ENCODE data around the gene KRTAP4-4.
"Not testable (repeated sequence)": the region's sequence is repeated elsewhere in the genome, so short reads cannot be mapped to it uniquely, and the experiment has no call there.

KRTAP4-4 gene

DNA sequence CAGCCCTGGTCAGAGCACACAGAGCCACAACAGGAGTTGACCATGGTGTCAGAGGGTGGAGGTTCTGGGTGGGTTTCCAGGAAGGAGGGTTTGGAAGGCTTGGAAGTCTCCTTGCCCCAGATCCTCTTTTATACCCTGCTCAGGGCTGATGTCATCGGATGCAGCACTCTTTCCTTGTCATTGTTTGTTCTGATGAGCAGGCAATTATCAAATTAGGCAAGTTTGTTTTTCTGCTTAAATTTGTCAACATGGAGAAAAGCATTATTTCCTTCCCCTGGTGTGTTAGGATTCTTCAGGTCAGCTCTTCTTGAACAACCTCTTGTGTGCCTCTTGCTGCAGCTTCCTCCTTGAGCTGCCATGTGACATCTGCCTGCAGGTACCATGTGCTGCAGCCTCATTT lies at the start of gene KRTAP4-4:
KRTAP4-4 (minus strand) TSS at position 101 of the 400 bp plus-strand sequence; CDS start at position 44, 57 bp downstream.
- no peak for DNase-seq
- no peak for ATAC-seq

DNA sequence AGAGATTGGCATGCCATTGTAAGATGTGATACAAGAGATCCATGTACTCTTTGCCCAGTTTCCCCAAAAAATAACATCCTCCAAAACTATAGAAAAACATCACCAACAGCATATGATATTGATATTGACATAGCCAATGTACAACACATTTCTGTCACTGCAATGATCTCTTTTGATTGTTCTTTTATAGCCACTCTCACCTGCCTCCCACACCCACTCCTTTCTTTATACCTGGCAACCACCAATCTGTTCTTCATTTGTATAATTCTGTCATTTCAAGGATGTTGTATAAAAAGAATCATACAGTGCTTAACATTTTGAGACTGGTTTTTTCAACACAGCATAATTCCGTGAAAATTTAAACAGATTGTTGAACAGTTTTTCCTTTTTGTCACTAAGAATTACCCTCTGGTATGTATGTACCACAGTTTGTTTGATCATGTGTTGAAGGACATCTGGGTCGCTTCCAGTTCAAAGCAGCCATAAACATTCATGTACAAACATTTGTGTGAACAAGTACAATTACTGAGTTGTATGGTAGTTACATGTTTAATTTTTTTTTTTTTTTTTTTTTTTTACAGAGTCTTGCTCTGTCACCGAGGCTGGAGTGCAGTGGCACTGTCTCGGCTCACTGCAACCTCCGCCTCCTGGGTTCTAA lies 39.0 kb upstream of the KRTAP4-4 start:
- ATAC-seq (no peak), DNase-seq (no peak)

GRCh38 chr17:41196068-41196467 lies 35.5 kb upstream of the KRTAP4-4 start:
- ATAC-seq, result no peak
- no peak for DNase-seq

- ATAC-seq, result no peak
Observed at GRCh38 chr17:41190328-41190727, 29.8 kb upstream of the KRTAP4-4 start.

DNA sequence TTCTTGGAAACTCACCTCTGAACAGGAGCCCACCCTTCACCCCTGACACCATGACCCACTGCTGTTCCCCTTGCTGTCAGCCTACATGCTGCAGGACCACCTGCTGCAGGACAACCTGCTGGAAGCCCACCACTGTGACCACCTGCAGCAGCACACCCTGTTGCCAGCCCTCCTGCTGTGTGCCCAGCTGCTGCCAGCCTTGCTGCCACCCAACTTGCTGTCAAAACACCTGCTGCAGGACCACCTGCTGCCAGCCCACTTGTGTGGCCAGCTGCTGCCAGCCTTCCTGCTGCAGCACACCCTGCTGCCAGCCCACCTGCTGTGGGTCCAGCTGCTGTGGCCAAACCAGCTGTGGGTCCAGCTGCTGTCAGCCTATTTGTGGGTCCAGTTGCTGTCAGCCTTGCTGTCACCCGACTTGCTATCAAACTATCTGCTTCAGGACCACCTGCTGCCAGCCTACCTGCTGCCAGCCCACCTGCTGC lies 29.3 kb upstream of the KRTAP4-4 start, which contains the start of gene KRTAP9-1:
KRTAP9-1 (plus strand) TSS at position 51 of the 482 bp plus-strand sequence; CDS start at position 51, 0 bp downstream.
- not testable (repeated sequence) for DNase-seq, ATAC-seq

More at GRCh38 chr17:41190328-41190727, 29.8 kb upstream of the KRTAP4-4 start:
- DNase-seq, result no peak

- ATAC-seq (no peak), DNase-seq (no peak)
Observed at GRCh38 chr17:41186872-41187271, 26.3 kb upstream of the KRTAP4-4 start.

DNA sequence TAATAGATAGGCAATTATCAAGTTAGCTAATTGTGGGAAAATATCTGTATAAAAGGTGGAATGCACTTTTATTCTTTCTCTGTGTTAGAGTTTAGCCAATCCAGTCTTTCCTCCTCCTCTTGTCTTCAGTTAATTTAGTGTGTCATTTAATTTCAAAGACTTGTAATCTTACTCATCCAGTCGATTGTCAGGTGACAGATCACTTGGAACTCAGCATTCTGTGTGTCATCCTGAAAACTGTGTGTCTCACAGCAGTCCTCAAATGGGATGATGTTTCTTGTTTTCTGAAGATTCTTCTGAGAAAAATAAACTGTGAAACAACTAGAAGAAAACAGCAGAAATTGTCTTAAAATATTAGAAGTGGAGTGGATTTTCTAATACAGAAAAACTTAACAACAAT lies 24.5 kb upstream of the KRTAP4-4 start:
- DNase-seq (no peak), ATAC-seq (no peak)

GRCh38 chr17:41184480-41184961 lies 24.0 kb upstream of the KRTAP4-4 start, which contains the start of gene KRTAP4-1:
TSS of gene KRTAP4-1 (minus strand) at chr17:41184911. CDS start at chr17:41184854, 57 bp downstream.
- DNase-seq (no peak), ATAC-seq (no peak)

GRCh38 chr17:41178843-41179616 lies 18.5 kb upstream of the KRTAP4-4 start:
- ATAC-seq, result no peak
- DNase-seq, result no peak

DNA sequence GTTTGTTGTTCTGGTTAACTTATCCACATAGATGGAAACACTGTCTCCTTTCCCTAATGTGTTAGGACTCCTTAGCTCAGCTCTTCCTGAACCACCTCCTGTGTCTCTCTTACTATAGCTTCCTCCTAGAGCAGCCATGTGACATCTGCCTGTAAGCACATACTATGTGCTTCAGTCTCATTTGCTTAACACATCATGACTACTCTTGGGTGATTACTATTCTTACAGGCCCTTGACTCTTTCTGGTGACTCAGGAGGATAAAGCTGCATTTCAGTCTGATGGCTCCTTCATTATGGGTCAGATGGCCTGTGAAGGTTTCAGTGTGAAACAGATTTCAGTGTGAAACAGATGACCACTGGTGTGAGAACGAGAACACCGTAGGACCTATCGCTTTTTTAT lies 17.8 kb upstream of the KRTAP4-4 start:
- ATAC-seq (no peak), DNase-seq (no peak)

GRCh38 chr17:41177727-41178271 lies 17.3 kb upstream of the KRTAP4-4 start, which contains the start of gene KRTAP4-2:
TSS of gene KRTAP4-2 (minus strand) at chr17:41178221. CDS start at chr17:41178164, 57 bp downstream.
- ATAC-seq, result no peak
- DNase-seq, result no peak

- ATAC-seq (no peak), DNase-seq (no peak)
Observed at GRCh38 chr17:41176744-41177387, 16.3 kb upstream of the KRTAP4-4 start.

GRCh38 chr17:41171886-41172285 lies 11.3 kb upstream of the KRTAP4-4 start:
- no peak for ATAC-seq
- no peak for DNase-seq

- ATAC-seq, result no peak
Observed at GRCh38 chr17:41168121-41168520, 7.6 kb upstream of the KRTAP4-4 start, which contains the start of gene KRTAP4-3. TSS of gene KRTAP4-3 (minus strand) at chr17:41168221. CDS start at chr17:41168172, 49 bp downstream.

GRCh38 chr17:41167561-41167960 lies 7.0 kb upstream of the KRTAP4-4 start:
- no peak for ATAC-seq

More at GRCh38 chr17:41168121-41168520, 7.6 kb upstream of the KRTAP4-4 start, which contains the start of gene KRTAP4-3:
- no peak for DNase-seq

DNA sequence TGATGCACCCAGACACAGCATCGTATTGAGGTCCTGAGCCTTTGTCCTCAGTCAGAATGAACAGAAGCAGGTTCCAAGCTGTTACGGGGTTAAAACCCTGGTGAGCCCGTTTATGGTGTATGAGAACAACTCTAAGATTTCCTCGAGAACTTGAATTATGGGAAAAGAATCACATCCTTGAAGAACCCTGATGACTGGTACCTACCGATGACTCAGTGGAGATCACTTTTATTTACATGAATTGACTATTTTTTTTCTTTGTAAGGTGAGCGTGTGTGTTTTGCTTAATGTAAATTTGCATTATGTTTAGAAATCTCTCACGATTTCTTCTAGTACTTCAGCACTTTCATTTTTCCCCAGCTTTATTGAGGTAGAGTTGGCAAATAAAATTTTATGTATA lies 3.3 kb upstream of the KRTAP4-4 start:
- ATAC-seq, result no peak
- DNase-seq, result no peak

More at GRCh38 chr17:41167561-41167960, 7.0 kb upstream of the KRTAP4-4 start:
- DNase-seq, result no peak

- peak; percentile 28 for ATAC-seq
- not testable (repeated sequence) for DNase-seq
Observed at GRCh38 chr17:41160190-41160589, 358 bp downstream of the KRTAP4-4 start.

GRCh38 chr17:41153856-41154255 lies 6.7 kb downstream of the KRTAP4-4 start:
- ATAC-seq, result no peak
- no peak for DNase-seq

- no peak for DNase-seq
- no peak for ATAC-seq
Observed at GRCh38 chr17:41151525-41151924, 9.0 kb downstream of the KRTAP4-4 start.

- no peak for ATAC-seq
- DNase-seq, result no peak
Observed at GRCh38 chr17:41150026-41150425, 10.5 kb downstream of the KRTAP4-4 start.

- no peak for ATAC-seq
- DNase-seq, result no peak
Observed at GRCh38 chr17:41149652-41149985, 10.9 kb downstream of the KRTAP4-4 start, which contains the start of gene KRTAP4-5. TSS of gene KRTAP4-5 (minus strand) at chr17:41149825. CDS start at chr17:41149767, 58 bp downstream.
